SK-N-SH treated with all-trans-retinoic acid at 6 μM for 48 hours (cell line): Measurements from ENCODE around the gene RAC3.

ENCODE experiments used
- BACH2 ChIP-seq: fragments of 250-450 bp; sonication (Bioruptor Pico); IDR thresholded peaks from 2 replicates; pipeline ENCODE4 v1.9.0; 2021; ENCODE audit warnings: mild to moderate bottlenecking, borderline replicate concordance
- TCF4 ChIP-seq: fragments of 250-450 bp; sonication (Bioruptor Pico); IDR thresholded peaks from 2 replicates; pipeline ENCODE4 v1.8.0; 2021; ENCODE audit warnings: mild to moderate bottlenecking, moderate library complexity, borderline replicate concordance

GRCh38 chr17:82020572-82021106 is 10.8 kb upstream of the RAC3 start:
- TF ChIP-seq TCF4 (CRISPR knock-in tag): no peak
- TF ChIP-seq BACH2 (CRISPR knock-in tag): no peak
